ENCODE data around the gene PRCP.
"Not testable (repeated sequence)": the region's sequence is repeated elsewhere in the genome, so short reads cannot be mapped to it uniquely, and the experiment has no call there.

The PRCP gene

GRCh38 chr11:82920227-82920626, 20.0 kb upstream of the PRCP start:
- DNase-seq (ENCODE audit: low spot score); H3K4me3 ChIP-seq (ENCODE audit: severe bottlenecking); ATAC-seq (ENCODE audit: low read depth); H3K27me3 ChIP-seq (ENCODE audit: insufficient read depth, poor library complexity, severe bottlenecking); H3K9me3 ChIP-seq (ENCODE audit: severe bottlenecking); H3K27ac ChIP-seq (ENCODE audit: poor library complexity, severe bottlenecking); H3K4me1 ChIP-seq (ENCODE audit: insufficient read depth, poor library complexity, severe bottlenecking): not testable (repeated sequence)
- peaks cover 23% of the 10 kb centered on the region for H3K36me3 ChIP-seq (ENCODE audit: low read depth)

GRCh38 chr11:82919786-82920185, 19.6 kb upstream of the PRCP start:
- H3K4me3 ChIP-seq (ENCODE audit: severe bottlenecking); ATAC-seq (ENCODE audit: low read depth); H3K27ac ChIP-seq (ENCODE audit: poor library complexity, severe bottlenecking); H3K27me3 ChIP-seq (ENCODE audit: insufficient read depth, poor library complexity, severe bottlenecking); H3K9me3 ChIP-seq (ENCODE audit: severe bottlenecking); DNase-seq (ENCODE audit: low spot score); H3K4me1 ChIP-seq (ENCODE audit: insufficient read depth, poor library complexity, severe bottlenecking): not testable (repeated sequence)
- peaks cover 26% of the 10 kb centered on the region for H3K36me3 ChIP-seq (ENCODE audit: low read depth)

GRCh38 chr11:82909015-82909640, 8.9 kb upstream of the PRCP start:
- no peak overlapping the region for H3K27ac ChIP-seq (ENCODE audit: poor library complexity, severe bottlenecking)

GRCh38 chr11:82908311-82908710, 8.1 kb upstream of the PRCP start:
- Histone ChIP-seq H3K27me3 (ENCODE audit: insufficient read depth, poor library complexity, severe bottlenecking) (no peaks in the 10 kb centered on the region), H3K9me3 (ENCODE audit: severe bottlenecking) (no peaks in the 10 kb centered on the region), H3K27ac (ENCODE audit: poor library complexity, severe bottlenecking) (no peak overlapping the region), H3K4me1 (ENCODE audit: insufficient read depth, poor library complexity, severe bottlenecking) (peaks cover 9% of the 10 kb centered on the region), H3K4me3 (ENCODE audit: severe bottlenecking) (no peak overlapping the region), H3K36me3 (ENCODE audit: low read depth) (peaks cover 17% of the 10 kb centered on the region)
- ATAC-seq (ENCODE audit: low read depth): no peak
- TF ChIP-seq, protein P1, sequence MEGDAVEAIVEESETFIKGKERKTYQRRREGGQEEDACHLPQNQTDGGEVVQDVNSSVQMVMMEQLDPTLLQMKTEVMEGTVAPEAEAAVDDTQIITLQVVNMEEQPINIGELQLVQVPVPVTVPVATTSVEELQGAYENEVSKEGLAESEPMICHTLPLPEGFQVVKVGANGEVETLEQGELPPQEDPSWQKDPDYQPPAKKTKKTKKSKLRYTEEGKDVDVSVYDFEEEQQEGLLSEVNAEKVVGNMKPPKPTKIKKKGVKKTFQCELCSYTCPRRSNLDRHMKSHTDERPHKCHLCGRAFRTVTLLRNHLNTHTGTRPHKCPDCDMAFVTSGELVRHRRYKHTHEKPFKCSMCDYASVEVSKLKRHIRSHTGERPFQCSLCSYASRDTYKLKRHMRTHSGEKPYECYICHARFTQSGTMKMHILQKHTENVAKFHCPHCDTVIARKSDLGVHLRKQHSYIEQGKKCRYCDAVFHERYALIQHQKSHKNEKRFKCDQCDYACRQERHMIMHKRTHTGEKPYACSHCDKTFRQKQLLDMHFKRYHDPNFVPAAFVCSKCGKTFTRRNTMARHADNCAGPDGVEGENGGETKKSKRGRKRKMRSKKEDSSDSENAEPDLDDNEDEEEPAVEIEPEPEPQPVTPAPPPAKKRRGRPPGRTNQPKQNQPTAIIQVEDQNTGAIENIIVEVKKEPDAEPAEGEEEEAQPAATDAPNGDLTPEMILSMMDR (IDR thresholded peaks at IDR 0.05; ENCODE audit: poor library complexity, severe bottlenecking): no peak
- no peak for DNase-seq (ENCODE audit: low spot score)

More at GRCh38 chr11:82909015-82909640, 8.9 kb upstream of the PRCP start:
- H3K9me3 ChIP-seq (ENCODE audit: severe bottlenecking): no peaks in the 10 kb centered on the region
- H3K4me1 ChIP-seq (ENCODE audit: insufficient read depth, poor library complexity, severe bottlenecking): peaks cover 9% of the 10 kb centered on the region
- peaks cover 23% of the 10 kb centered on the region for H3K36me3 ChIP-seq (ENCODE audit: low read depth)
- TF ChIP-seq, protein P1 (IDR thresholded peaks at IDR 0.05; ENCODE audit: poor library complexity, severe bottlenecking): no peak
- DNase-seq (ENCODE audit: low spot score) (no peak), ATAC-seq (ENCODE audit: low read depth) (no peak)
- no peak overlapping the region for H3K4me3 ChIP-seq (ENCODE audit: severe bottlenecking)
- no peaks in the 10 kb centered on the region for H3K27me3 ChIP-seq (ENCODE audit: insufficient read depth, poor library complexity, severe bottlenecking)

DNA sequence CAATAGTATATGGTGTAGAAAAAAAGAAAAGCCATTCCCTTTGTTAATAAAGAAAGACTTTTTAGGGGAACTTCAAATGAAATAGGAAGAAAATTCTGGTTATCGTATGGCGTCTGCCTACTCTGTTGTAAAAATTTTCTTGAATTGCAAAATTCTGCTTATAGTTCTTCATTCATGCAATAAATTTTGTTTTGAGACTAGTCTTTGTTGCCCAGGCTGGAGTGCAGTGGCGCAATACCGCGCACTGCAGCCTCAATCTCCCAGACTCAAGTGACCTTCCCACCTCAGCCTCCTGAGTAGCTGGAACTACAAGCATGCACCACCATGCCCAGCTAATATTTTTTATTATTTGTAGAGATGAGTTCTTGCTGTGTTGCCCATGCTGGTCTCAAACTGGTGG, 7.1 kb upstream of the PRCP start:
- H3K4me1 ChIP-seq (ENCODE audit: insufficient read depth, poor library complexity, severe bottlenecking): peaks cover 9% of the 10 kb centered on the region
- no peak for ATAC-seq (ENCODE audit: low read depth)
- H3K4me3 ChIP-seq (ENCODE audit: severe bottlenecking): no peak overlapping the region
- no peaks in the 10 kb centered on the region for H3K9me3 ChIP-seq (ENCODE audit: severe bottlenecking)
- no peak overlapping the region for H3K27ac ChIP-seq (ENCODE audit: poor library complexity, severe bottlenecking)
- peaks cover 16% of the 10 kb centered on the region; the same call in 1 of the 2 replicates for H3K36me3 ChIP-seq (ENCODE audit: low read depth)
- TF ChIP-seq, protein P1 (IDR thresholded peaks at IDR 0.05; ENCODE audit: poor library complexity, severe bottlenecking): no peak
- DNase-seq (ENCODE audit: low spot score): no peak
- H3K27me3 ChIP-seq (ENCODE audit: insufficient read depth, poor library complexity, severe bottlenecking): no peaks in the 10 kb centered on the region

DNA sequence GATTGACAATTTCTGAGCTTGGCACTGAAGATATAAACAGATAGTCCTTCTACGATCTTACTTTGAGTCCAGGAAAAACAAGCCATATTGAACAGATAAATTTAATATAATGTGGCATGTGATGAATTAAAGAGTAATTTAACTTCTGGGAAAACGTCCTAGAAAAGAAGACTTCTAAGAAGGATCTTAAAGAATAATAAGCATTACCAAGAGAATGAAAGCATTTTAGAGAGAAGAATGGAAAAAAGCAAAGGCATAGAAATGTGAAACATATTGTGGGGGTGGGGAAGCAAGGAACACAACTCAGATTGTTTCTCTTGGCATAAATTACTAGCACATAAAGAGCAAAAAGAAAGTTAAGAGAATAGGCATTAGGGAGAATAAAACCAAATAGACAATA, 6.7 kb upstream of the PRCP start:
- Histone ChIP-seq H3K27me3 (ENCODE audit: insufficient read depth, poor library complexity, severe bottlenecking) (no peaks in the 10 kb centered on the region), H3K9me3 (ENCODE audit: severe bottlenecking) (no peaks in the 10 kb centered on the region), H3K36me3 (ENCODE audit: low read depth) (peaks cover 16% of the 10 kb centered on the region; the same call in 1 of the 2 replicates), H3K27ac (ENCODE audit: poor library complexity, severe bottlenecking) (no peak overlapping the region), H3K4me3 (ENCODE audit: severe bottlenecking) (no peak overlapping the region), H3K4me1 (ENCODE audit: insufficient read depth, poor library complexity, severe bottlenecking) (peaks cover 9% of the 10 kb centered on the region)
- ATAC-seq (ENCODE audit: low read depth): no peak
- TF ChIP-seq, protein P1 (IDR thresholded peaks at IDR 0.05; ENCODE audit: poor library complexity, severe bottlenecking): no peak
- no peak for DNase-seq (ENCODE audit: low spot score)

Data from RWPE2 (cell line).